Right lobe of liver (tissue), 6 donors: ENCODE data around the gene OPRM1. TPM values are rescaled to one million over a fixed set of nuclear protein-coding genes. Genes with fewer than 3 reads are reported as not detected.
A peak's percentile ranks its signal among the peaks of the same experiment; 100 is the strongest.

ENCODE experiments used
- ATAC-seq, 4 donors: fragments of 200-7000 bp; cut with Tn5 transposase; one replicate each; pipeline ENCODE4 v1.9.1; 2020; ENCODE audit warnings: mild to moderate bottlenecking in 4 of 4, moderate library complexity in 4 of 4
- DNase-seq, 3 donors: peaks; one replicate each; pipeline ENCODE4 v3.0.0-alpha.2; 2020
- H3K27ac ChIP-seq, 3 donors: fragments of 200-600 bp; one replicate each; pipeline ENCODE4 v1.8.0; 2022
- H3K27me3 ChIP-seq, 2 donors: fragments of 200-600 bp; one replicate each; pipeline ENCODE4 v1.8.0; 2022
- H3K36me3 ChIP-seq, 4 donors: fragments of 200-600 bp; sonication (generic) in 1 of 4; one replicate each; pipeline versions ENCODE4 v1.5.1 to v1.8.0; 2017 to 2022; ENCODE audit warnings: control low read depth in 1 of 4
- H3K4me1 ChIP-seq, 4 donors: fragments of 200-600 bp; sonication (generic) in 1 of 4; one replicate each; pipeline versions ENCODE4 v1.5.1 to v1.8.0; 2017 to 2022; ENCODE audit warnings: control low read depth in 1 of 4
- H3K4me3 ChIP-seq, 3 donors: fragments of 200-600 bp; one replicate each; pipeline ENCODE4 v1.8.0; 2022
- H3K9me3 ChIP-seq, 4 donors: fragments of 200-600 bp; sonication (generic) in 1 of 4; one replicate each; pipeline versions ENCODE4 v1.5.1 to v1.8.0; 2017 to 2022; ENCODE audit warnings: control low read depth in 1 of 4
- POLR2A ChIP-seq: fragments of 450-650 bp; IDR thresholded peaks from one replicate; pipeline ENCODE4 v1.6.1; 2017; ENCODE audit warnings: antibody characterized with exemption, mild to moderate bottlenecking
- WGBS: methylation state at CpG from one replicate; pipeline ENCODE4 v1.1.6; 2018; ENCODE audit warnings: low coverage, low lambda C conversion rate; ENCODE audit not compliant: insufficient coverage; ENCODE audit errors: missing lambda C conversion rate; 5-methylcytosine and 5-hydroxymethylcytosine counted together
- intact Hi-C, 2 donors: fragments of 100-400 bp; cut with DNase I; formaldehyde crosslinking; loops; one replicate each; pipeline versions ENCODE4 v1.11.2 to v1.14.1; 2022
- total RNA-seq, 6 experiments: library from RNA; depleted of rRNA in 2 of 6; stranded (reverse); fragments of >200 nt in 2 of 6; fragmentation: NEBNext Ultra II Directional in 3 of 6; extraction: Animal tissue kit (Norgen Biotek cat#: 25700) in 3 of 6; gene quantifications; one replicate each; pipeline versions ENCODE4 v1.1.0 to v1.2.4, GENCODE V29; 2016 to 2023
- TF ChIP-seq, protein P1 (sequence below), 4 donors: fragments of 200-600 bp in 3 of 4; fragments of 450-650 bp in 1 of 4; IDR thresholded peaks; one replicate each; pipeline versions ENCODE4 v1.5.1 to v1.8.0; 2016 to 2022; ENCODE audit warnings: antibody characterized with exemption in 4 of 4, mild to moderate bottlenecking in 2 of 4
- donor health status: DM: no; HTN: yes; CAD: no.
- donor health status: DM: no; HTN: no; CAD: no.
- donor health status: DM: no; HTN: no; CAD: no.
- donor health status: DM: no; HTN: yes; CAD: no.
- donor health status: DM: no; HTN: yes; CAD: no.

OPRM1 gene
- total RNA-seq, 6 experiments from 2014 or later: not detected

DNA sequence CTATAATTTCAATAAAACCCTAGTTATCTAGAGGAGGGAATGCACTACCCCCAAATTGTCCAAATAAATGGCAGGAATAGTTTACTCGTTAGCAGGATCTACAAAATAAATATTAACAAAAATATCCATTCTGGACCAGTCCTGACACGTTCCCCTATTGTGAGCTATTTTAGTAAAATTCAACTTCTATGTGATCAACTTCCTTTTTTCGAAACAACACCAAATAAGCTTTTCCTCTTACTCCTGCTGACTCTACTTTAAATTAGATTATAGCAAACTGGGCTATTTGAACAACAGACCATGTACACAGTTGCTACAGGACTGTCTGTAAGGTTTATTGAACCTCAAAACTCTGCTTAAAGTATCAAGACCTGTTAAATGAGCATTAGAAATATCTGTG, 163.3 kb downstream of the OPRM1 start:
- intact Hi-C loops: no loop called here
- TF ChIP-seq, protein P1, sequence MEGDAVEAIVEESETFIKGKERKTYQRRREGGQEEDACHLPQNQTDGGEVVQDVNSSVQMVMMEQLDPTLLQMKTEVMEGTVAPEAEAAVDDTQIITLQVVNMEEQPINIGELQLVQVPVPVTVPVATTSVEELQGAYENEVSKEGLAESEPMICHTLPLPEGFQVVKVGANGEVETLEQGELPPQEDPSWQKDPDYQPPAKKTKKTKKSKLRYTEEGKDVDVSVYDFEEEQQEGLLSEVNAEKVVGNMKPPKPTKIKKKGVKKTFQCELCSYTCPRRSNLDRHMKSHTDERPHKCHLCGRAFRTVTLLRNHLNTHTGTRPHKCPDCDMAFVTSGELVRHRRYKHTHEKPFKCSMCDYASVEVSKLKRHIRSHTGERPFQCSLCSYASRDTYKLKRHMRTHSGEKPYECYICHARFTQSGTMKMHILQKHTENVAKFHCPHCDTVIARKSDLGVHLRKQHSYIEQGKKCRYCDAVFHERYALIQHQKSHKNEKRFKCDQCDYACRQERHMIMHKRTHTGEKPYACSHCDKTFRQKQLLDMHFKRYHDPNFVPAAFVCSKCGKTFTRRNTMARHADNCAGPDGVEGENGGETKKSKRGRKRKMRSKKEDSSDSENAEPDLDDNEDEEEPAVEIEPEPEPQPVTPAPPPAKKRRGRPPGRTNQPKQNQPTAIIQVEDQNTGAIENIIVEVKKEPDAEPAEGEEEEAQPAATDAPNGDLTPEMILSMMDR (IDR thresholded peaks at IDR 0.05): no peak
- TF ChIP-seq POLR2A: no peak
- Histone ChIP-seq H3K4me1 (no peaks in the 10 kb centered on the region), H3K36me3 (no peaks in the 10 kb centered on the region), H3K9me3 (no peaks in the 10 kb centered on the region), H3K27ac (no peak overlapping the region), H3K4me3 (no peak overlapping the region), H3K27me3 (no peaks in the 10 kb centered on the region)
- ATAC-seq (peak in 3 of 4 donors; percentile 38 to 69 (median 53)), DNase-seq (no peak)
- 44% methylated on average over 3 of the region's 3 CpGs for WGBS

DNA sequence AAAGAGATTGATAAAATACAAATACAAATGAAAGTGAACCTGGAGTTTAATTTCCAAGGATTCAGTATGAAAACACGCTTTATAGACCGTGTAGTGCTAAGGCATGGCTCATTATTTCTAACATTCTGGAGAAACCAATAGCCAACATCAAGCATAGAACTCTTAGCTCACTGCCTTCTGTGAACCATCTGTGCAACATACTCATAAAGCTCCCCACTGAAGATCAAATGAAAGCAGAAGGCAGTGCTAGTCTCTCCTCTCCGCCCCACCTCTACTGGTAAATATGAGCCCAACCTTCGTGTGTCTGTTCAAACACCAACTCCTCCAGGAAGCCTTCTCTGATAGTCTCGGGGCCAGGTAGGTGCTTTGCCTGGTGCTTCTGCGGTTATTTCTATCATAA, 163.9 kb downstream of the OPRM1 start:
- ATAC-seq (no peak), DNase-seq (no peak)
- no peak overlapping the region for H3K4me3 ChIP-seq
- WGBS: 80% methylated on average over 6 of the region's 6 CpGs
- no peaks in the 10 kb centered on the region for H3K9me3 ChIP-seq
- H3K27ac ChIP-seq: no peak overlapping the region
- TF ChIP-seq, protein P1 (IDR thresholded peaks at IDR 0.05): no peak
- no peak for TF ChIP-seq POLR2A
- H3K4me1 ChIP-seq: no peaks in the 10 kb centered on the region
- intact Hi-C loops: no loop called here
- H3K36me3 ChIP-seq: no peaks in the 10 kb centered on the region
- H3K27me3 ChIP-seq: no peaks in the 10 kb centered on the region

- intact Hi-C loops: no loop called here
- TF ChIP-seq, protein P1 (IDR thresholded peaks at IDR 0.05): no peak
- TF ChIP-seq POLR2A: no peak
- Histone ChIP-seq H3K27ac (no peak overlapping the region), H3K36me3 (no peaks in the 10 kb centered on the region), H3K9me3 (no peaks in the 10 kb centered on the region), H3K4me1 (no peaks in the 10 kb centered on the region), H3K4me3 (no peak overlapping the region), H3K27me3 (no peaks in the 10 kb centered on the region)
- no peak for ATAC-seq
- 93% methylated on average over 2 of the region's 2 CpGs for WGBS
- DNase-seq: no peak
Observed at GRCh38 chr6:154206141-154206540, 167.1 kb downstream of the OPRM1 start.

DNA sequence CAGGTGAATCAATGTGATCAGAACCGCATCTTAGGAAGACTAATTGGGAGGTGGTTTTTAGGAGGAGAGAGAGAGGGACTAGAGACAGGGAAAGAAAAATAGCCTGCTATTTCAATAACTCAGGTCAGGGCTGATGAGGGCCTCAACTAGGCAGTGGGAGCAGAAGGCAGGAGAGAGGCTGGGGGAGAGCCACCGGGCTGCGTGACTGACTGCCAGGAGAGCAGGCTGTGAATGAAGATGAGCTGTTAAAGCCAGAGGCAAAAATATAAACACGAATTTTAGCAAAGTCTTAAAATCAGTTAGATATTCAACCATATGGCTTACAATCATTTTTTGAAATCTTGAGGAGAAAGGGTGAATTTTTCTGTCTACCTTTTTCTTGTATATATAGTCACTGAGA, 168.0 kb downstream of the OPRM1 start:
- DNase-seq (no peak), ATAC-seq (no peak)
- no peak for TF ChIP-seq POLR2A
- TF ChIP-seq, protein P1 (IDR thresholded peaks at IDR 0.05): no peak
- Histone ChIP-seq H3K27me3 (no peaks in the 10 kb centered on the region), H3K4me3 (no peak overlapping the region), H3K9me3 (no peaks in the 10 kb centered on the region), H3K36me3 (no peaks in the 10 kb centered on the region), H3K4me1 (no peaks in the 10 kb centered on the region), H3K27ac (no peak overlapping the region)
- intact Hi-C loops: no loop called here
- 69% methylated on average over 4 of the region's 4 CpGs for WGBS

- no peak overlapping the region for H3K4me3 ChIP-seq
- H3K27ac ChIP-seq: no peak overlapping the region
- TF ChIP-seq POLR2A: no peak
- TF ChIP-seq, protein P1 (IDR thresholded peaks at IDR 0.05): no peak
- ATAC-seq: no peak
- H3K9me3 ChIP-seq: no peaks in the 10 kb centered on the region
- WGBS: 48% methylated on average over 3 of the region's 3 CpGs
- no peaks in the 10 kb centered on the region for H3K4me1 ChIP-seq
- intact Hi-C loops: no loop called here
- DNase-seq: no peak
- no peaks in the 10 kb centered on the region for H3K36me3 ChIP-seq
- no peaks in the 10 kb centered on the region for H3K27me3 ChIP-seq
Observed at GRCh38 chr6:154209555-154209954, 170.5 kb downstream of the OPRM1 start.
